Neural crest cell (in vitro differentiated cells): Measurements from ENCODE around the gene HINT1. TPM values are rescaled to one million over a fixed set of nuclear protein-coding genes. Genes with fewer than 3 reads are reported as not detected.

Experiments used
- DNase-seq: peaks from one replicate; pipeline ENCODE4 v3.0.0; 2021; ENCODE audit warnings: low read depth, mixed read lengths, low spot score
- H3K27ac Mint-ChIP-seq: one replicate; pipeline ENCODE4 v1.8.0; 2021; ENCODE audit warnings: mild to moderate bottlenecking, mixed read lengths; ENCODE audit not compliant: unreplicated experiment
- H3K27me3 Mint-ChIP-seq: 2 replicates; pipeline ENCODE4 v1.8.0; 2021; ENCODE audit warnings: low read depth, mild to moderate bottlenecking, mixed read lengths
- H3K36me3 Mint-ChIP-seq: 2 replicates; pipeline ENCODE4 v1.8.0; 2021; ENCODE audit warnings: low read depth, mild to moderate bottlenecking, mixed read lengths
- H3K4me1 Mint-ChIP-seq: 2 replicates; pipeline ENCODE4 v1.8.0; 2021; ENCODE audit warnings: mixed read lengths
- H3K4me3 Mint-ChIP-seq: one replicate; pipeline ENCODE4 v1.8.0; 2021; ENCODE audit warnings: mild to moderate bottlenecking, mixed read lengths
- H3K9me3 Mint-ChIP-seq: 2 replicates; pipeline ENCODE4 v1.8.0; 2021; ENCODE audit warnings: mixed read lengths
- total RNA-seq: library from RNA; stranded (reverse); gene quantifications from 2 replicates; pipeline ENCODE4 v1.2.1, GENCODE V29; 2021
- TF ChIP-seq, protein P1 (sequence below): fragments of 200-600 bp; sonication (generic); conservative IDR thresholded peaks from 2 replicates; pipeline ENCODE4 v1.5.0; 2021; ENCODE audit warnings: antibody characterized with exemption, mild to moderate bottlenecking

The HINT1 gene
- total RNA-seq, 1 donor from 2014 or later, result 264 TPM

DNA sequence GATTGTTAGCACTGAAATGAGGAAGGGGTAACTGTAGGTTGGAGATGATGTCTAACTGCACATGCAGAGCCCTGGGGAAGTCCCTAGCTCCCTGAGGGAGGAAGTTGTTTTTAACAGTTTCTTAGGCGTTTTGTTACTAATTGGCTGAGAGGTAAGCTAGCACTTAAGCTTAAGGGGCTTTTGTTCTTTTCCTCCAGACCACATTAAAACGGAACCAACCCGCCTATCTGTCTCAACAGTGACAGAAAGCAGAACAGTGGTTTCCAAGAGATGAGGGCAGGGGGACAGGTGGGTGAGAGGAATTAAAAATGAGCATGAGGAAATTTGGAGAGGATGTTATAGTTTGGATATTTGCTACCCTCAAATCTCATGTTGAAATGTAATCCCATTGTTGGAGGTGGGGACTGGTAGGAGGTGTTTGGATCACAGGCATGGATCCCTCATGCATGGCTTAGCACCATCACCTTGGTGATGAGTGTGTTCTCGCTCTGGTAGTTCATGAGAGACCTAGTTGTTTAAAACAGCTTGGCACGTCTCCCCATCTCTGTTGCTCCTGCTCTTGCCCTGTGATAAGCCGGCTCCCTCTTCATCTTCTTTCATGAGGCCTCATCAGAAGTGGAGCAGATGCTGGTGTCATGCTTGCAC is 44.6 kb upstream of the HINT1 start:
- no peak for DNase-seq
- Mint-ChIP-seq H3K27ac (no peak overlapping the region), H3K4me3 (no peak overlapping the region), H3K4me1 (peaks cover 4% of the 10 kb centered on the region), H3K36me3 (no peaks in the 10 kb centered on the region), H3K27me3 (no peaks in the 10 kb centered on the region), H3K9me3 (no peaks in the 10 kb centered on the region)
- TF ChIP-seq, protein P1, sequence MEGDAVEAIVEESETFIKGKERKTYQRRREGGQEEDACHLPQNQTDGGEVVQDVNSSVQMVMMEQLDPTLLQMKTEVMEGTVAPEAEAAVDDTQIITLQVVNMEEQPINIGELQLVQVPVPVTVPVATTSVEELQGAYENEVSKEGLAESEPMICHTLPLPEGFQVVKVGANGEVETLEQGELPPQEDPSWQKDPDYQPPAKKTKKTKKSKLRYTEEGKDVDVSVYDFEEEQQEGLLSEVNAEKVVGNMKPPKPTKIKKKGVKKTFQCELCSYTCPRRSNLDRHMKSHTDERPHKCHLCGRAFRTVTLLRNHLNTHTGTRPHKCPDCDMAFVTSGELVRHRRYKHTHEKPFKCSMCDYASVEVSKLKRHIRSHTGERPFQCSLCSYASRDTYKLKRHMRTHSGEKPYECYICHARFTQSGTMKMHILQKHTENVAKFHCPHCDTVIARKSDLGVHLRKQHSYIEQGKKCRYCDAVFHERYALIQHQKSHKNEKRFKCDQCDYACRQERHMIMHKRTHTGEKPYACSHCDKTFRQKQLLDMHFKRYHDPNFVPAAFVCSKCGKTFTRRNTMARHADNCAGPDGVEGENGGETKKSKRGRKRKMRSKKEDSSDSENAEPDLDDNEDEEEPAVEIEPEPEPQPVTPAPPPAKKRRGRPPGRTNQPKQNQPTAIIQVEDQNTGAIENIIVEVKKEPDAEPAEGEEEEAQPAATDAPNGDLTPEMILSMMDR, result no peak

DNA sequence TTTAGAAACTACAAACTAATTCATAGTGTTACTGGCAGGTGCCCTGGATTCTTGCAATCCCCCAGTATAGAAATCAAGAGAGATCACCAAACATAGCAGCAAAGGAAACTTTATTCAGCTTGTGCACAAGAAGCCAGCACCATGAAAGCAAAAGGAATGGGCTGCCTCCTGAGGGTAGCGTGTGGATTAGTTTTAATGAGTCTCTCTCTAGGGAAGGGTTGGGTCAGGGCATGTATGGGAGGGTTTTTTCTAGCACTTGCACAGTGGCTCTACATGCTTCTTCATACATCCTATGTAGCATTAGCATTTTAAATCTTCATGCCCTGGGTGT is 44.1 kb upstream of the HINT1 start:
- DNase-seq, result no peak
- no peak overlapping the region for H3K4me3 Mint-ChIP-seq
- TF ChIP-seq, protein P1, result no peak
- no peaks in the 10 kb centered on the region for H3K36me3 Mint-ChIP-seq
- H3K4me1 Mint-ChIP-seq, result no peaks in the 10 kb centered on the region
- H3K27ac Mint-ChIP-seq, result no peak overlapping the region
- H3K27me3 Mint-ChIP-seq, result no peaks in the 10 kb centered on the region
- H3K9me3 Mint-ChIP-seq, result no peaks in the 10 kb centered on the region

DNA sequence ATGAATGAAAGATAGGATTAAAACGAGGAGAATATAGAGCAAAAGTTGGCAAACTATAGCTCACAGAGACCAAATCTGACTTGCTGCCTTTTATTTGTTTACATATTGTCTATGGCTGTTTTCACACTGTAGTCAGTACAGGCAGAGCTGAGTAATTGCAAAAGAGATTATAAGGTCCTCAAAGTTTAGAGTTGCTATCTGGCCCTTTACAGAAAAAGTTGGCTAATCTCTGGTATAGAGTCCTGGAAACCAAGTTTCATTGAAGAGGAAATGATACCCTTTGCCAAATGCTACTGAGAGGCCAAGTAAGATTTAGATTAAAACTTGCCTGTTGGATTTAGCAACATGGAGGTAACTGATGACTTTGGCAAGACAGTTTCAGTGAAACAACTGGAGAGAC is 41.7 kb upstream of the HINT1 start:
- TF ChIP-seq, protein P1, result no peak
- H3K27ac Mint-ChIP-seq, result no peak overlapping the region

GRCh38 chr5:131206061-131206460 is 41.0 kb upstream of the HINT1 start:
- H3K36me3 Mint-ChIP-seq, result no peaks in the 10 kb centered on the region
- H3K27me3 Mint-ChIP-seq, result no peaks in the 10 kb centered on the region
- no peaks in the 10 kb centered on the region for H3K9me3 Mint-ChIP-seq
- no peak overlapping the region for H3K27ac Mint-ChIP-seq
- DNase-seq, result no peak
- no peak overlapping the region for H3K4me3 Mint-ChIP-seq
- TF ChIP-seq, protein P1, result no peak
- H3K4me1 Mint-ChIP-seq, result no peaks in the 10 kb centered on the region

More for the DNA sequence above, 41.7 kb upstream of the HINT1 start:
- H3K27me3 Mint-ChIP-seq, result no peaks in the 10 kb centered on the region
- H3K9me3 Mint-ChIP-seq, result no peaks in the 10 kb centered on the region
- no peak overlapping the region for H3K4me3 Mint-ChIP-seq
- H3K4me1 Mint-ChIP-seq, result no peaks in the 10 kb centered on the region
- no peaks in the 10 kb centered on the region for H3K36me3 Mint-ChIP-seq
- DNase-seq, result no peak

DNA sequence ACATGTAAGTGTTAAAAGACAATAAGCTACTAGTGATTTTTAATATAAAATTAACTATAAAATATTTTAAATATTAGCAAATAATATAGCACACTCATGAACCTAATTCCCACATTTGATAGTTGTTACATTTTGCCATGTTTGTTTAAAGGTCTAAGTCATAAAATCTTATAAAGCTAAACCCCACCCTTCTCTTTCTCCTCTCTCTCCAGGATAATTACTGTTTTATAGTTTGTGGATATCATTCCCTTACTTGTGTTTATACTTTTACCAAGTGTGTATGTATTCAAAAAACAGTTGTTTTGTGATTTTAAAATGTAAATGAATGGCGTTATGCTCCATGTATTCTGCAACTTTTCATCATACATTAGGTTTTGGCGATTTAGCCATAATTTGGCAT is 39.9 kb upstream of the HINT1 start:
- Mint-ChIP-seq H3K4me3 (no peak overlapping the region), H3K4me1 (no peaks in the 10 kb centered on the region), H3K9me3 (no peaks in the 10 kb centered on the region), H3K27me3 (no peaks in the 10 kb centered on the region), H3K27ac (no peak overlapping the region), H3K36me3 (no peaks in the 10 kb centered on the region)
- DNase-seq, result no peak
- TF ChIP-seq, protein P1, result no peak
